Endothelial cell (in vitro differentiated cells): ENCODE results near the gene PCNX2. TPM values are rescaled to one million over a fixed set of nuclear protein-coding genes. Genes with fewer than 3 reads are reported as not detected.

ENCODE experiments used
- DNase-seq: peaks from one replicate; pipeline ENCODE4 v3.0.0; 2021; ENCODE audit warnings: low spot score
- H3K27ac Mint-ChIP-seq: one replicate; pipeline ENCODE4 v1.8.0; 2021; ENCODE audit warnings: mixed read lengths, inconsistent platforms; ENCODE audit not compliant: unreplicated experiment
- H3K27me3 Mint-ChIP-seq: one replicate; pipeline ENCODE4 v1.8.0; 2021; ENCODE audit warnings: mild to moderate bottlenecking, moderate library complexity, mixed read lengths, inconsistent platforms; ENCODE audit not compliant: unreplicated experiment
- H3K36me3 Mint-ChIP-seq: one replicate; pipeline ENCODE4 v1.8.0; 2021; ENCODE audit warnings: mild to moderate bottlenecking, low read depth, mixed read lengths, inconsistent platforms; ENCODE audit not compliant: unreplicated experiment
- H3K4me1 Mint-ChIP-seq: one replicate; pipeline ENCODE4 v1.8.0; 2021; ENCODE audit warnings: mild to moderate bottlenecking, mixed read lengths, inconsistent platforms; ENCODE audit not compliant: unreplicated experiment
- H3K4me3 Mint-ChIP-seq: one replicate; pipeline ENCODE4 v1.8.0; 2021; ENCODE audit warnings: mild to moderate bottlenecking, mixed read lengths, inconsistent platforms; ENCODE audit not compliant: unreplicated experiment
- H3K9me3 Mint-ChIP-seq: one replicate; pipeline ENCODE4 v1.8.0; 2021; ENCODE audit warnings: mixed read lengths, inconsistent platforms; ENCODE audit not compliant: unreplicated experiment
- CTCF ChIP-seq: fragments of 200-600 bp; sonication (generic); IDR thresholded peaks from one replicate; pipeline ENCODE4 v1.5.0; 2021; ENCODE audit warnings: antibody characterized with exemption; ENCODE audit not compliant: unreplicated experiment
- total RNA-seq: library from RNA; stranded (reverse); fragmentation: NEBNext Ultra II Directional; extraction: Animal tissue kit (Norgen Biotek cat#: 25700); gene quantifications from one replicate; pipeline ENCODE4 v1.2.1, GENCODE V29; 2021; ENCODE audit not compliant: unreplicated experiment

PCNX2 gene
- total RNA-seq, 1 donor from 2014 or later, result 24.0 TPM

GRCh38 chr1:232939748-232940147, 355.8 kb downstream of the PCNX2 start:
- TF ChIP-seq CTCF, result no peak
- Mint-ChIP-seq H3K4me3 (no peak overlapping the region), H3K9me3 (no peaks in the 10 kb centered on the region), H3K36me3 (no peaks in the 10 kb centered on the region), H3K4me1 (peaks cover 19% of the 10 kb centered on the region), H3K27ac (no peak overlapping the region), H3K27me3 (peaks cover 2% of the 10 kb centered on the region)
- DNase-seq, result no peak

DNA sequence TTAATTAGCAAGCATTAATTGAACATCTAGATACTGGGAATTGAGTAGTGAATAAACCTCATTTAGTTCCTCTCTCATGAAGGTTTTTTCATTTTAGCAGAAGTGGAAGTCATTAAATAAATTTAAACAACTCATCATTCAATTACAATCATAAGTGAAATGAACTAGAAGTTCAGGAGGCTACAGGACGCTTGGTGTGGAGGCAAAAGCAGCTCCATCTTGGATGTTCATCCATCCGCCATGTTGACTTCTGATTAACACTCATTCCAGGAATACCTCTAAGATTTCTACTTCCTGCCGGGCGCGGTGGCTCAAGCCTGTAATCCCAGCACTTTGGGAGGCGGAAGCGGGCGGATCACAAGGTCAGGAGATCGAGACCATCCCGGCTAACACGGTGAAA, 356.6 kb downstream of the PCNX2 start:
- TF ChIP-seq CTCF, result no peak
- Mint-ChIP-seq H3K27ac (no peak overlapping the region), H3K4me1 (peaks cover 19% of the 10 kb centered on the region), H3K9me3 (no peaks in the 10 kb centered on the region), H3K27me3 (peaks cover 2% of the 10 kb centered on the region), H3K36me3 (no peaks in the 10 kb centered on the region), H3K4me3 (no peak overlapping the region)
- no peak for DNase-seq

DNA sequence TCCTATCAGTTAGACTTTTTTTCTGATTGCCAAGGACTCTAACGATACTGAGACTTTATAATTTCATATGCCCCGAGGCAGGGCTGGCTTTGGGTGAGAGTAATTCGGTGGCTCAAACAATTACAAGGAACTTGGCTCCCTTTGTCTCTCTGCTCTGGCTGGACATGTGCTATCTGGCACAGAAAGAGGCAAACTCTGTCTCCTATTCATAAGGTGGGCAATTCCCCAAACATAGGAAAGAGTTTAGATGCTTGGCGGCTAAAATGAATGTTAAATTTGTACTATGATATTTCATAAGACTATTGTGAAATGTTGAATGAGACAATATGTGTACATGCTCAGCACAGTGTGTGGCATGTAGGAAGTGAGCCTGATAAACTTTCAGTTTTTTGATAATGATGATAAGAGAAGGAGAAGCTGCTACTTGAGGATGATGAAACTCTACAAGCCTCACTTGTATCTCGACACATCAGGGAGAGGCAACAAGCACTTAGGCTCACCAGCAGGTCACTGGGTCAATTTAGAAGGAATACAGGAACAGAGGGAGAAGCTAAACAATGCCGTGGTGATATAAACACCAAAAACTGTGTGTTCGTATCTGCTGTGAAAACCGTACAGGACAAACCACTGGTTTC, 357.7 kb downstream of the PCNX2 start:
- peaks cover 14% of the 10 kb centered on the region for H3K4me1 Mint-ChIP-seq
- TF ChIP-seq CTCF, result no peak
- H3K4me3 Mint-ChIP-seq, result no peak overlapping the region
- DNase-seq, result no peak
- H3K27me3 Mint-ChIP-seq, result peaks cover 2% of the 10 kb centered on the region
- no peaks in the 10 kb centered on the region for H3K9me3 Mint-ChIP-seq
- no peaks in the 10 kb centered on the region for H3K36me3 Mint-ChIP-seq
- H3K27ac Mint-ChIP-seq, result no peak overlapping the region

- no peak overlapping the region for H3K27ac Mint-ChIP-seq
- no peaks in the 10 kb centered on the region for H3K36me3 Mint-ChIP-seq
- H3K4me1 Mint-ChIP-seq, result peaks cover 8% of the 10 kb centered on the region
These were observed 358.6 kb downstream of the PCNX2 start for GRCh38 chr1:232936941-232937340.

More at GRCh38 chr1:232936941-232937340, 358.6 kb downstream of the PCNX2 start:
- DNase-seq, result no peak
- Mint-ChIP-seq H3K9me3 (no peaks in the 10 kb centered on the region), H3K27me3 (peaks cover 2% of the 10 kb centered on the region), H3K4me3 (no peak overlapping the region)
- TF ChIP-seq CTCF, result no peak

Other genes starting within 250 kb of the PCNX2 start
- gene MAP3K21, start 32.0 kb upstream of the PCNX2 start, total RNA-seq, result 0.67 TPM